22Rv1 (cell line): ENCODE results near the gene PTPRG.

Experiments
- CTCF ChIP-seq: fragments of 450-650 bp; IDR thresholded peaks from 2 replicates; pipeline ENCODE4 v1.5.1; 2017; ENCODE audit warnings: mild to moderate bottlenecking
- ZFX ChIP-seq: fragments of 450-650 bp; IDR thresholded peaks from 2 replicates; pipeline ENCODE4 v1.6.1; 2017; ENCODE audit warnings: antibody characterized with exemption, borderline replicate concordance

GRCh38 chr3:61810953-61811497 lies 249.7 kb downstream of the PTPRG start:
- TF ChIP-seq CTCF (no peak), ZFX (no peak)
